NT2/D1 (cell line): ENCODE measurements around the gene TMEM256.

Source experiments
- YY1 ChIP-seq: IDR thresholded peaks from 2 replicates; pipeline ENCODE4 v1.6.1; 2011; ENCODE audit not compliant: insufficient read length, insufficient read depth
- ZNF274 ChIP-seq: IDR thresholded peaks from 2 replicates; pipeline ENCODE4 v1.6.1; 2011; ENCODE audit warnings: mild to moderate bottlenecking, low read depth, low read length

DNA sequence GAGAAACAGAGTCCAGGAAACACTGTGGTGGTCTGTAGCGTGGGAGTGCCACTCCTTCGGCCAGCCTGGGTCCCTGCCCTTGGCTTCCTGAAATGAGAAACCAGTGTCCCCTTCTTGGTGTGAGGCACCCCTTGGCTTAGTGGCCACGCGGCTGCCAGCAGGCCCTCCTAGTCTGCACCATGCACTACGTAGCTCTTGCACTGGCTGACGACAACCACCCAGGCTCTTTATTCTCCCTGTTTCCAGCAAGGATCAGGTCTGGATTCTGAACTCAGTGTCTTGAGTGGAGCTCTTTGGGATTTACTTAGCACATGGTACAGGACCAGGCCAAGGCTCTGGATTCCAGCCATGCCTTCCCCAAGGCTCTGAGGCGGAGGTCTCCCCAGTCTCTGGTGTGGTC is 23.7 kb upstream of the TMEM256 start:
- TF ChIP-seq YY1: no peak
- no peak for TF ChIP-seq ZNF274
